GM06990 (cell line): ENCODE results near the gene PDCD4.
A peak's percentile ranks its signal among the peaks of the same experiment; 100 is the strongest.

Experiments used
- DNase-seq: peaks from one replicate; pipeline ENCODE4 v3.0.0-alpha.2; 2011; ENCODE audit not compliant: insufficient read length; ENCODE audit errors: extremely low read depth
- H3K27me3 ChIP-seq: replicated peaks from 2 replicates; pipeline ENCODE4 v1.6.0; 2011; ENCODE audit warnings: low read length; ENCODE audit not compliant: control insufficient read depth, insufficient read depth
- H3K36me3 ChIP-seq: 2 replicates; pipeline ENCODE4 v1.5.1; 2011; ENCODE audit warnings: low read length; ENCODE audit not compliant: control insufficient read depth, insufficient read depth
- H3K4me3 ChIP-seq: replicated peaks from 2 replicates; pipeline ENCODE4 v1.5.1; 2011; ENCODE audit warnings: low read depth, mild to moderate bottlenecking, control low read depth, low read length
- TF ChIP-seq, protein P1 (sequence below): IDR thresholded peaks from 2 replicates; pipeline ENCODE4 v1.5.1; 2011; ENCODE audit warnings: low read length, control low read depth, mild to moderate bottlenecking, inconsistent platforms; ENCODE audit not compliant: insufficient read depth, poor library complexity, severe bottlenecking

The PDCD4 gene

DNA sequence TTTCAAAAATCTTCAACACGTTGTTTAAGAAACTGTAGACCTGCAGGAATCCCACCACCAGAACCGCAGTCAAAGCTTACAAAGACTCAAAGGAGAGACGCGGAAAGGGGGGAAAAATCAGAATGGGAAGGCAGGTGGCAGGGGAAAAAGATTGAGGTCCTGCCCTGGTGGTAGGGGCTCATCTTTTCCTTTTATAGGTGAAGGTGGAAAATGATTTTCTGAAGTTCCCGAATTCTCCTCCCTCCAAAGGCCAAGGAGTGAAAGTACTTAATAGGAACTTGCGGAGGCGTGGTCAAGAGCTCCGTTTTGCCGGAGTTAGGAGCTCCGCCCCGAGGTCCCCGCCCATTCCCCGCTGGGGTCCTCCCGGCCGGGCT, 46.5 kb downstream of the PDCD4 start:
- Histone ChIP-seq H3K4me3 (peak overlapping the region; percentile 93), H3K27me3 (no peaks in the 10 kb centered on the region), H3K36me3 (no peaks in the 10 kb centered on the region; the same call in 1 of the 2 replicates)
- DNase-seq = peak; percentile 26
- TF ChIP-seq, protein P1, sequence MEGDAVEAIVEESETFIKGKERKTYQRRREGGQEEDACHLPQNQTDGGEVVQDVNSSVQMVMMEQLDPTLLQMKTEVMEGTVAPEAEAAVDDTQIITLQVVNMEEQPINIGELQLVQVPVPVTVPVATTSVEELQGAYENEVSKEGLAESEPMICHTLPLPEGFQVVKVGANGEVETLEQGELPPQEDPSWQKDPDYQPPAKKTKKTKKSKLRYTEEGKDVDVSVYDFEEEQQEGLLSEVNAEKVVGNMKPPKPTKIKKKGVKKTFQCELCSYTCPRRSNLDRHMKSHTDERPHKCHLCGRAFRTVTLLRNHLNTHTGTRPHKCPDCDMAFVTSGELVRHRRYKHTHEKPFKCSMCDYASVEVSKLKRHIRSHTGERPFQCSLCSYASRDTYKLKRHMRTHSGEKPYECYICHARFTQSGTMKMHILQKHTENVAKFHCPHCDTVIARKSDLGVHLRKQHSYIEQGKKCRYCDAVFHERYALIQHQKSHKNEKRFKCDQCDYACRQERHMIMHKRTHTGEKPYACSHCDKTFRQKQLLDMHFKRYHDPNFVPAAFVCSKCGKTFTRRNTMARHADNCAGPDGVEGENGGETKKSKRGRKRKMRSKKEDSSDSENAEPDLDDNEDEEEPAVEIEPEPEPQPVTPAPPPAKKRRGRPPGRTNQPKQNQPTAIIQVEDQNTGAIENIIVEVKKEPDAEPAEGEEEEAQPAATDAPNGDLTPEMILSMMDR = no peak

- no peaks in the 10 kb centered on the region for H3K27me3 ChIP-seq
- peak; percentile 96 for DNase-seq
- TF ChIP-seq, protein P1 = no peak
- H3K4me3 ChIP-seq = peak within 1 kb of the TSS; percentile 98
- H3K36me3 ChIP-seq = no peaks in the 10 kb centered on the region; the same call in 1 of the 2 replicates
These were observed 47.1 kb downstream of the PDCD4 start, which contains the start of gene BBIP1 for GRCh38 chr10:110918643-110919348. TSS of gene BBIP1 (minus strand) at chr10:110919180. CDS start at chr10:110918157, 1,023 bp downstream.

GRCh38 chr10:110919349-110919931, 47.7 kb downstream of the PDCD4 start, which contains the start of gene SHOC2:
TSS of gene SHOC2 (plus strand) at chr10:110919604. CDS start at chr10:110964359, 44,755 bp downstream.
- no peaks in the 10 kb centered on the region; the same call in 1 of the 2 replicates for H3K36me3 ChIP-seq
- no peaks in the 10 kb centered on the region for H3K27me3 ChIP-seq
- H3K4me3 ChIP-seq = peak within 1 kb of the TSS; percentile 98
- TF ChIP-seq, protein P1 = peak; percentile 31
- DNase-seq = no peak

DNA sequence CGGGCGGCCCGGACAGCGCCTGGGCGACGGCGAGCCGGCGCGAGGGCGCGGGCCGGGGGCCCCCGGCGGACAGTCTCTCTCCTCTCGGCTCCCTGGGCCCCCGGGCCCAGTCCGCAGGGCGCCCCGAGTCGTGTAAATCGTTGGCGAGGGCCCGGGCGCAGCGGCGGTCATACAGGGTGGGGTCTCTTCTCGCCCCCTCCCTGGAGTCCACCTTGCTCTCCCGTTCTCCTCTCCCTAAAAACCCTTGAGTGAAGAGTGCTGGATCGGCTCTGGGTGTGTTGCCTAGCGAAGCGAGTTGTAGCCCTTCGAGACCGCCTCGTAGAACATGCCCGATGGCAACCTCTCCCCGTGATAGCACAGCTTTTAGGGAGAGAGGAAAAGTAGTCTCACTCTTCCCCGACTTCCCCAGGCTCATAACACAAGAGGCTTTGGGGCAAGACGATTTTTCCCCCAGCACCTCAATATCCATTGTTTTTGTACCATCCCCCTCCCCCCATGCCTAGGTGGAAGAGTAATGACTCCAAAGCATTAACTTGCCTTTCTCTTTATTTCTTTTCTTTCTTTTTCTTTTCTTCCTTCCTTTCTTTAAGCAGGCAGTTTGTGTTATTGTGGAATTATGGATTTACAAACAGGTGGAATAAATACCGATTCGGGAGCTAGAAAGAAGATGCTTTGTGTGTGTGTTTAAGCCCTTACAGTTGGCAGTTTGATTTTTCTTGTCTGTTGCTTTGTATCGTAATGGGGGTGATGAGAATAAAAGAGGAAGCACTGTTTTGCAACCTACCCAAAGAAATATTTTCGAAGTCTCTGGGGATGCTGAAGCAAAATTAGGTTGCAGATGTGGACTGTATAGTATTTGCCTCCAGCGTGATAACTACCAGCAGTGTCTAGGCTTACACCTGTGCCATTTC, 48.5 kb downstream of the PDCD4 start:
- peak; percentile 67 for DNase-seq
- no peaks in the 10 kb centered on the region; the same call in 1 of the 2 replicates for H3K36me3 ChIP-seq
- H3K27me3 ChIP-seq = no peaks in the 10 kb centered on the region
- TF ChIP-seq, protein P1 = no peak
- peak overlapping the region; percentile 98 for H3K4me3 ChIP-seq

GRCh38 chr10:110923856-110924493, 52.2 kb downstream of the PDCD4 start:
- Histone ChIP-seq H3K27me3 (no peaks in the 10 kb centered on the region), H3K36me3 (no peaks in the 10 kb centered on the region), H3K4me3 (peak overlapping the region; percentile 53)
- DNase-seq = peak; percentile 27
- TF ChIP-seq, protein P1 = no peak
